Adipose tissue (tissue), 3 donors: ENCODE data around the gene TPM2. TPM values are rescaled to one million over a fixed set of nuclear protein-coding genes. Genes with fewer than 3 reads are reported as not detected.

Source experiments
- H3K27ac ChIP-seq: one replicate; pipeline ENCODE4 v1.5.1; 2013; ENCODE audit warnings: low read depth, low read length
- WGBS, 3 donors: extraction: QIAGEN DNeasy Blood & Tissue Kit; methylation state at CpG; one replicate each; pipeline ENCODE4 v1.1.7; 2013; 5-methylcytosine and 5-hydroxymethylcytosine counted together
- polyA plus RNA-seq, 3 donors: library from polyadenylated mRNA; stranded (reverse); fragments of 200-250 nt; gene quantifications; one replicate each; pipeline ENCODE4 v1.2.3, GENCODE V29; 2013
- donor health status: healthy with polysubstance abuse.
- donor health status: Bipolar disorder and iron deficiency.
- donor health status: healthy.

Gene TPM2
- polyA plus RNA-seq, 3 donors, result 59.0 to 552 (median 253) TPM

GRCh38 chr9:35684921-35685320, 4.8 kb downstream of the TPM2 start:
- H3K27ac ChIP-seq, result no peak overlapping the region
- WGBS, 3 donors, result 95 to 98% (median 97%) methylated on average over 9 to 10 of the region's 10 CpGs

GRCh38 chr9:35683323-35683722, 6.4 kb downstream of the TPM2 start:
- H3K27ac ChIP-seq, result no peak overlapping the region
- WGBS, 3 donors, result 64 to 83% (median 70%) methylated on average over 2 of the region's 2 CpGs

- WGBS, 3 donors, result 86 to 91% (median 88%) methylated on average over 10 of the region's 10 CpGs
- H3K27ac ChIP-seq, result no peak overlapping the region
These were observed 7.0 kb downstream of the TPM2 start for GRCh38 chr9:35682520-35683315.

- 72 to 89% (median 86%) methylated on average over 6 of the region's 6 CpGs for WGBS, 3 donors
- no peak overlapping the region for H3K27ac ChIP-seq
These were observed 7.7 kb downstream of the TPM2 start for GRCh38 chr9:35682051-35682450.

DNA sequence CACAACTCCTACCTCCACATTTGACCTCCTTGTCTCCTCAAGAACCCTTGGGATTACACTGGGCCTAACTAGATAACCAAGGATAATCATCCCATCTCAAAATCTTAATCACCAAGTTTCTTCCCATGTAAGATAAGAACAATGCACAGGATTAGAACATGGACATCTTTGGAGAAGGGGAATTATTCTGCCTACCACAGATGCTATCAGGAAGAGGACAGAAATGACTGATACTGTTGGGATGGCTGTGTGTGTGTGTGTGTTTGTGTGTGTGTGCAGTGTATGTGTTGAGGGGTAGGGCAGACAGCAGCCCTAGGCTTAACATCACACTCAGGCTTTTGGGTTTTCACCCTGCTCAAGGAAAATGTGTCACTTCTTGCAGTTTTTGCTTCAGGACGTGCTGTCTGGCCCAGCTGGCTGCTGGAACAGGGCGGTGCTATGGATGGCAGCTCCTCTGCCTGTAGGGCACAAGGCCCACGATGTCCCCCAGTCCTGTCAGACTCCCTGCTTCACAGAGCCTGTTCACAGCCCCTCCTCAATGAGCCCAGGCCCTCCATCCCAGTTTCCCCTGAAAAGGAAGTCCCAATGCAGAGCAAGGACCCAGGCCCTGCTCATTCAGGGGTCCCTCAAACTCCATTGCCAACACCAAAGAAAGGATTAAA, 8.3 kb downstream of the TPM2 start:
- H3K27ac ChIP-seq, result no peak overlapping the region
- 68 to 82% (median 81%) methylated on average over 3 of the region's 3 CpGs for WGBS, 3 donors

- H3K27ac ChIP-seq, result no peak overlapping the region
- WGBS, 3 donors, result 55 to 66% (median 62%) methylated on average over 15 of the region's 15 CpGs
These were observed 9.2 kb downstream of the TPM2 start for GRCh38 chr9:35680331-35681105.

DNA sequence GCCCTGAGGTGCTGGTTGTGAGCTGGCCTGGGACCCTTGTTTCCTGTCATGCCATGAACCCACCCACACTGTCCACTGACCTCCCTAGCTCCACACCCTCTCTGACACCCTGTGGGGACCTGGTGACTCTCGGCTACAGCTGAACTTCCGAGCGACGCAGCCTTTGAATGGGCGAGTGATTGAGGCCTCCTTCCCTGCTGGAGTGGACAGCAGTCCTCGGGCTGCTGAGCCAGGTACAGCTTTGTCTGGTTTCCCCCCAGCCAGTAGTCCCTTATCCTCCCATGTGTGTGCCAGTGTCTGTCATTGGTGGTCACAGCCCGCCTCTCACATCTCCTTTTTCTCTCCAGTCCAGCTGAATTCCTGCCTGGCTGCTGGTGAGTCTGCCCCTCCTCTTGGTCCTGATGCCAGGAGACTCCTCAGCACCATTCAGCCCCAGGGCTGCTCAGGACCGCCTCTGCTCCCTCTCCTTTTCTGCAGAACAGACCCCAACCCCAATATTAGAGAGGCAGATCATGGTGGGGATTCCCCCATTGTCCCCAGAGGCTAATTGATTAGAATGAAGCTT, 9.9 kb downstream of the TPM2 start:
- no peak overlapping the region for H3K27ac ChIP-seq
- 90 to 96% (median 92%) methylated on average over 8 of the region's 8 CpGs for WGBS, 3 donors

DNA sequence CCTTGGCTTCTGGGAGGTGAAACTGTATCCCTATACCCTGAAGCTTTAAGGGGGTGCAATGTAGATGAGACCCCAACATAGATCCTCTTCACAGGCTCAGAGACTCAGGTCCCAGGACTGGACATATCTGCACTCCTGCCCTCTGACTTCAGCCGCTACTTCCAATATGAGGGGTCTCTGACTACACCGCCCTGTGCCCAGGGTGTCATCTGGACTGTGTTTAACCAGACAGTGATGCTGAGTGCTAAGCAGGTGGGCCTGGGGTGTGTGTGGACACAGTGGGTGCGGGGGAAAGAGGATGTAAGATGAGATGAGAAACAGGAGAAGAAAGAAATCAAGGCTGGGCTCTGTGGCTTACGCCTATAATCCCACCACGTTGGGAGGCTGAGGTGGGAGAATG, 10.6 kb downstream of the TPM2 start:
- 91 to 93% (median 93%) methylated on average over 5 of the region's 5 CpGs for WGBS, 3 donors

DNA sequence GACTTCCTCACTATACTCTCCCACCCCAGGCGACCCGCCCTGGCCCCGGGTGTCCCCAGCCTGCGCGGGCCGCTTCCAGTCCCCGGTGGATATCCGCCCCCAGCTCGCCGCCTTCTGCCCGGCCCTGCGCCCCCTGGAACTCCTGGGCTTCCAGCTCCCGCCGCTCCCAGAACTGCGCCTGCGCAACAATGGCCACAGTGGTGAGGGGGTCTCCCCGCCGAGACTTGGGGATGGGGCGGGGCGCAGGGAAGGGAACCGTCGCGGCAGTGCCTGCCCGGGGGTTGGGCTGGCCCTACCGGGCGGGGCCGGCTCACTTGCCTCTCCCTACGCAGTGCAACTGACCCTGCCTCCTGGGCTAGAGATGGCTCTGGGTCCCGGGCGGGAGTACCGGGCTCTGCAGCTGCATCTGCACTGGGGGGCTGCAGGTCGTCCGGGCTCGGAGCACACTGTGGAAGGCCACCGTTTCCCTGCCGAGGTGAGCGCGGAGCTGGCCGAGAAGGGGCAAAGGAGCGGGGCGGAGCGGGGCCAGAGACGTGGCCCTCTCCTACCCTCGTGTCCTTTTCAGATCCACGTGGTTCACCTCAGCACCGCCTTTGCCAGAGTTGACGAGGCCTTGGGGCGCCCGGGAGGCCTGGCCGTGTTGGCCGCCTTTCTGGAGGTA, 13.9 kb downstream of the TPM2 start:
- WGBS, 3 donors, result 6 to 7% (median 7%) methylated on average over 51 of the region's 51 CpGs
- no peak overlapping the region for H3K27ac ChIP-seq

More for the DNA sequence above, 10.6 kb downstream of the TPM2 start:
- no peak overlapping the region for H3K27ac ChIP-seq

DNA sequence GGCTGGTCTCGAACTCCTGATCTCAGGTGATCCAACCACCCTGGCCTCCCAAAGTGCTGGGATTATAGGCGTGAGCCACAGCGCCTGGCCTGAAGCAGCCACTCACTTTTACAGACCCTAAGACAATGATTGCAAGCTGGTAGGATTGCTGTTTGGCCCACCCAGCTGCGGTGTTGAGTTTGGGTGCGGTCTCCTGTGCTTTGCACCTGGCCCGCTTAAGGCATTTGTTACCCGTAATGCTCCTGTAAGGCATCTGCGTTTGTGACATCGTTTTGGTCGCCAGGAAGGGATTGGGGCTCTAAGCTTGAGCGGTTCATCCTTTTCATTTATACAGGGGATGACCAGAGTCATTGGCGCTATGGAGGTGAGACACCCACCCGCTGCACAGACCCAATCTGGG, 14.5 kb downstream of the TPM2 start:
- H3K27ac ChIP-seq, result no peak overlapping the region
- WGBS, 3 donors, result 44 to 69% (median 45%) methylated on average over 13 of the region's 13 CpGs

DNA sequence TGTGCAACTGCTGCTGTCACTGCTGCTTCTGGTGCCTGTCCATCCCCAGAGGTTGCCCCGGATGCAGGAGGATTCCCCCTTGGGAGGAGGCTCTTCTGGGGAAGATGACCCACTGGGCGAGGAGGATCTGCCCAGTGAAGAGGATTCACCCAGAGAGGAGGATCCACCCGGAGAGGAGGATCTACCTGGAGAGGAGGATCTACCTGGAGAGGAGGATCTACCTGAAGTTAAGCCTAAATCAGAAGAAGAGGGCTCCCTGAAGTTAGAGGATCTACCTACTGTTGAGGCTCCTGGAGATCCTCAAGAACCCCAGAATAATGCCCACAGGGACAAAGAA, 15.7 kb downstream of the TPM2 start:
- no peak overlapping the region for H3K27ac ChIP-seq
- WGBS, 3 donors, result 64 to 78% (median 77%) methylated on average over 3 of the region's 3 CpGs

- 18 to 70% (median 60%) methylated on average over 10 of the region's 10 CpGs for WGBS, 3 donors
These were observed 16.3 kb downstream of the TPM2 start, which contains the start of gene CA9 for GRCh38 chr9:35673132-35674024. CA9 (plus strand) TSS chr9:35673928; CDS start chr9:35673960, 32 bp downstream.

GRCh38 chr9:35669331-35670145, 20.2 kb downstream of the TPM2 start:
- no peak overlapping the region for H3K27ac ChIP-seq
- WGBS, 3 donors, result 46 to 69% (median 65%) methylated on average over 6 of the region's 6 CpGs

More at GRCh38 chr9:35673132-35674024, 16.3 kb downstream of the TPM2 start, which contains the start of gene CA9:
- no peak within 1 kb of the TSS for H3K27ac ChIP-seq

DNA sequence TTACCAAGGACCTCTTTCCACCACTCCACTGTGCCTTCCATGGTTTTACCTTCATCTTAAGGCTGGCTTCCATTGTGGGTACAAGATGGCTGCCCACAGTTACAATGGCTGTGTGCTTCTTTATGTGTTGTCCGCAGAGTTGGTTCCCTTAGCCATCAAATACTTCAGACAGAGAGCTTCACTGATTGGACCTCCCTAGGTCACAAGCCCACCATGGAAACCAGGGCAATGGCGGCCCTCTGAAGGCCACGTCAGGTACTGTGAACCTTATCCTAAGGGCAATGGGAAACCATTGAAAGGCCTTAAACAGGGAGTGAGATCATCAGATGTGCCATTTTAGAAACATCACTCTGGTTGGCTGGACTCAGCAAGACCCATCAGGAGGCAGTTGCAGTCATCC, 21.8 kb downstream of the TPM2 start:
- H3K27ac ChIP-seq, result no peak overlapping the region
- WGBS, 3 donors, result 95 to 97% (median 97%) methylated on average over 3 of the region's 3 CpGs

DNA sequence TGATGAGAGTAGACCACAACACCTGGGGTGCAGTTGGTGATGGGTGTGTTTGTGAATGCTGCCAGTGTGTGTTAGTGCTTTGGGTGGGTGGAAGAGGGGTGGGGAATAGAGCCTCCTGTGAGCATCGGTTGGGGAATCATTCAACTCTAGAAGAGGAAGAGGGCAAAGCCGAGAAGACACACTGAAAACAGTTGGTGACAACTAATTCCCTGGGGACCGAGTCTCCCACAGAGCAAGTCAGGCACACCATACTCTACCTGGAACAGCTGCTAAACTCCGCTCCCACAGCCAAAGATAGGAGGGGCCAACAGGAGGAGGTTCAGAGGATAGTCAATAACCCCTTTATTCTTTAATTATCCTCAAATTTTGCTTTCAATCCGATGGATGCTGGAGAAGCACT, 23.2 kb downstream of the TPM2 start:
- H3K27ac ChIP-seq, result no peak overlapping the region
- WGBS, 3 donors, result 87 to 92% (median 89%) methylated on average over 5 of the region's 5 CpGs

DNA sequence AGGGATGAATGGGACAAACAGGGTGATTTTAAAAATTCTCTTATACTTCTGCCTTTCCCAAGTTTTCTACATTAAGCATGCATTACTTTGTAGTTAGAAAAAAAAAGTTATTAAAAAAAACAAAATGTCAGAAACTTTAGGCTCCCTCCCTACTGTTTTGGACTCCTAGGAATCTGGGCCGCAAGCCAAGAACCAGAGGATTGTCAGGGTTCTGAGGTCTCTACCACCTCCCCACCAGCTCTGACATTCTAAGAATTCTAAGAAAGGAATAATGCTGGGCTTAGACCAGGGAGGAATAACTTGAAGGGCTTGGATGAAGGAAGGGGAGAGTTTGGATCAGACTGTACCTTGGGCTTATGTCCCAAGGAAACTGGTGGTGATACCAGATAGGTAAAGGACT, 23.7 kb downstream of the TPM2 start:
- WGBS, 3 donors, result 55 to 88% (median 72%) methylated on average over 1 of the region's 1 CpG
- no peak overlapping the region for H3K27ac ChIP-seq

GRCh38 chr9:35665471-35665818, 24.3 kb downstream of the TPM2 start:
- H3K27ac ChIP-seq, result no peak overlapping the region
- 19 to 33% (median 27%) methylated on average over 5 of the region's 5 CpGs for WGBS, 3 donors
